HG03066 (cell line): ENCODE measurements around the gene DISC1.
A peak's percentile ranks its signal among the peaks of the same experiment; 100 is the strongest.

Experiments used
- ATAC-seq: cut with Tn5 transposase; IDR thresholded peaks from one replicate; pipeline ENCODE4 v1.9.1; 2021; ENCODE audit warnings: low read depth; ENCODE audit not compliant: unreplicated experiment

DISC1 gene

DNA sequence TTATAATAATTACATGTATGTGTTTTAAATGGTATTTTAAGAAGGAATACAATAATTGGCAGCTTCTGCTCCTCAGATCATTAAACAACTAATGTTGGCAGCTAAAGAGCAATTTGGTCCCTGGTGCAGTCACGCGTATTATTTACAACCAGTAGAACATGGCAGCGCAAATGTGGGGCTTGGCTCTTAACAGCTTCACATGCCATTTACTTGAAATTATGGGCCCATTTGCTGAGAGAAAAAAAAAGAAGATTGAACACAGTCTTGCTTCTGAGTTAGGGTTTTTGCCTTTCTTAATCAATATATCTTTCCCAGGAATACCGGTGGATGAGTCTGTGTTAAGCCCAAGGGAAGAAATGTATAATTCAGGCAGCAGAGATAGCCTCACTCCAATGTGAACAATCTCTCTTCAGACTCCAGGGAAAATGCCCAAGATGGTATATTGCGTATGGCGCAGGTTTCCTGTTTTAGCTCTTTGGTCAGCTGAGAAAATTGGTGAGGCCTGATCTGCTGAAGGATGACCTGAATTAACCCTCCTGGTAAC lies 174.5 kb downstream of the DISC1 start:
- ATAC-seq, result no peak

DNA sequence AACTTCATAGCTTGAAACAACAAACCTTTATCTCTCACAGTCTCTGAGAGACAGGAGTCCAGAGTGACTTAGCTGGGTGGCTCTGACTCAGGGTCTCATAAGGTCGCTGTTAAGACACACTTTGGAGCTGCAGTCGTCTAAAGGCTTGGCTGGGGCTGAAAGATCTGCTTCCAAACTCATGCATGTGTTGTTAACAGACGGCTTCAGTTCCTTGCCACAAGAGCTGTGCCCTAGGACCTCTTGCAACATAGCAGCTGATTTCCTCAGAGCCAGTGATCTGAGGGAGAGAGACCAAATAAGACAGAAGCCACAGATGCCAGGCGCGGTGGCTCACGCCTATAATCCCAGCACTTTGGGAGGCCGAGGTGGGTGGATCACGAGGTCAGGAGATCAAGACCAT lies 176.8 kb downstream of the DISC1 start:
- no peak for ATAC-seq

DNA sequence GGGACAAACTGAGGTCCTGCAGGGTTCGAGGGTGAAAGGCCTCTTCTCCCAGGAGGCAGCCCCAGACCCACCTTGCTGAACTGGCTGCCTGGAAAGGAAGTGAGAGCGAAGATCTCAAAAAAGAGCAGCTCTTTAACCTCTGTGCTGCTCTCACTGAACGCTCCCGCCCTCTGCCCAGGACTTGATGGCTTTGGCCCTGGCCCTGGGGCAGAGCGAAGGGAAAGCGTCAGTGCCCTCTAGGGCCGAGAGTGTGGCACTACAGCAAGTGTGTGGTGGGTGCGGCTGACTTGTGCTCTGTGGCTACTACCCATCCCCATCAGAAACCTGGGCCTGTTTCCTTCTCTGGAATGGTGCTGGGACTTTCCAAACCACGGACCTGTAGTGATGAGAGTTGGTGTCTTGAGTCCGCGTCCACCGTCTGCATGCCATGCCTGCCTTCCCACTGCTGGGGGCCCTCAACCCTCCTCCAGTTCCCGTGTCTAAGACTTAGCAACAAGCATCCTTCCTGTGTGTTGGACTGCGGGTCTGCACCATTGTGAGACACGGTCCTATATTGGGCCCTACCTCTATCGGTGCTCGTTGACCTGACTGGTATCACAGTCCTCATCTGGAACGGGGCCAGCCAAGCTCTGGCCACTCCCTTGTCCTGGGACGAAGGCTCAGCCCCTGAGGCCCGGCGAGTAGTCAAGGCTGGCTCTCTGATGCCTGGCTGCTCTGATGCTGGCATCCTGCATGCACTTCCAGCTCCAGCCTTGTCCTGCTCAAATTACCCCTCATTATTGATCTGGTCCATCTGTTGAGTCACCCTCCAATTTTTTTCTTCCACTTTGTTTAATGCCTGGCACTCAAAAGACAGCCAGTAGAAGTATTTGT lies 180.3 kb downstream of the DISC1 start:
- peak; percentile 87 for ATAC-seq

DNA sequence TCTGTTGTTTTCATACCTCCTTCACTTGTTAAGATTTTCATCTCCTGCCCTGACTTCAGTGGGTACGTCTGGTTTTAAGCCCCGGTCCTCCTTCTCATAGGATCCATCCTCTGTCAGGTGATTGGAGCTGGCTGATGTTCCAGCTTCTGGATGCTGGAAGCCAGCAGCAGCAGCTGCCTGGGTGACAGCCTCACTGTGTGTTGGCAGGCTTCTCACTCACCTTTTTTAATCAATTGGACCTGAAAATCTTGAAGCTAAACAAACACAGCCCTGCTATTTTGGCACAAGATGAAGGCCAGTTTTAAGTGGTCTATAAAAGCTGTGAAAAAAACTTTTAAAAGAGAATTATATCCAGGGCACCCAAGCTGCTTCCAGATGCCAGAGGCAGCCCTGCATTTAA lies 181.0 kb downstream of the DISC1 start:
- ATAC-seq, result no peak

DNA sequence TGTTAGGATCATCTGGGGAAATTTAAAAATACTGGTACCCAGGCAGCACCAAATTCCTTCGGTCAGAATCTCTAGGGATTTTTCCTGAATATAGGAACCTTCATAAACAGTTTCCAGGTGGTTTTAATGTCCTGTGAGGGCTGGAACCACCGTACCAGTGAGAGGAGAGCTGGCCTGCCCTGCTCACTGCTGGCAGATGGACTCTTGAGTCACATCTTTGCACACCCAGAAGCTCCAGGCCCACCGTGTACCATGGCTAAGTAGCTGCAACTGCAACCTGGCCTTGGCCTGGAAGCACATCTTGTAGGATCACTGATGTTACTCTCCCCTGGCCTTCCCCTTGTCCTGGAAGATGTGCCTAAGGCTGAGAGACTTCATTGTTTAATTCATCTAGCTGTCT lies 181.5 kb downstream of the DISC1 start:
- ATAC-seq, result no peak

DNA sequence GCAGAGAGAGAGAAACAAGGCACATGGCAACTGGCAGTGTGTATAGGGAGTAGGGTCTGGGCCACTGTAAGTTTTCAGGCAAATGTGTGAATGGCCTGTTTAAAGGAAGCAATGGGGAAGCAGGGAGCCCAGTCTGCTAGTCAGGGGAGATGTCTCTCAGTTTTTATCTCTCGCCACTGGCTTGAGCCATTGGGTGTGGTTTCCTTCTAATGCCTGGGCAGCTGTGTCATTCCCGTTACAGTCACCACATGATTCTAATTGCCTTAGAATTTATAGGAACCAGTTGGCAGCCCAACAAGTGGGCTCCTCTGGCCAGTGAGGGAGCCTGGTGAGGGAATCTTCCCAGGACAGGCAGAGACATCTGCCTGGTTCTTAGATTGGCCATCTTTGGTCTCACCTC lies 182.4 kb downstream of the DISC1 start:
- ATAC-seq, result no peak

DNA sequence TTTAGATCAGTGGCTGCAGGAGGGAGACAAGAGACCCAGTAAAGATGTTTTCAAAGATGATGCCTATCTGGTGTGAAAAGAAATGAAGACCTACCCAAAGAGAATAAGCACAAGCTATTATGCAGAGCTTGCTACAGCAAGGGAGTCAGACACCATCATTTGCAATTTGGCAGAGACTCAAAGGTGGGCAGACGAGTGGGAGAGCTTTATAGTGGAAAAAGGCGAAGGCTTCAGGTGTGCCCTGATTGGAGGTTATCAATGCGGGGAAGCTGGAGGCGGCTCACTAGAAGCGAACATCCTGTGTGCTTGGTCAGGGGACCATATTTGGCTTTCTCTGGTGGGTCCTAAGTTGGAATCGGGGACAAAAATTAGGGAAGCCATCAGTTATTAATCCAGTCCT lies 183.8 kb downstream of the DISC1 start:
- ATAC-seq, result no peak

DNA sequence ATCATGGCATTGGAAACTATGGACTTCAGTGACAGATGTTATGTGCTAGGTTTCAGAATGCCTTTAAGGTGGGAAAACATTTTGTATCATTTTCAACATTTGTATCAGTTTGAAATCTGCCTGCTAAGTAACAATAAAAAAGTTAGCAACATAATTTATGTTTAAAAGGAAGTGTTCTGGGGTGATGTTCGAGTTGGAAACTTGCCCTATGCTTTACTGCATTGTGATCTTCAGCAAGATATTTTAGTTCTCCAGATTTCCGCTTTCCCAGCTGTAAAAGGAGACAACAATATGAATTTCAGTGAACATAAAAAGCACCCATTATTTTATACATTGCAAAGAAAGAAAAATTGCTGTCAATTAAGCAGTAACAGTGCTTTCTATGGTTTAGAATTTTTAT lies 187.4 kb downstream of the DISC1 start:
- no peak for ATAC-seq

DNA sequence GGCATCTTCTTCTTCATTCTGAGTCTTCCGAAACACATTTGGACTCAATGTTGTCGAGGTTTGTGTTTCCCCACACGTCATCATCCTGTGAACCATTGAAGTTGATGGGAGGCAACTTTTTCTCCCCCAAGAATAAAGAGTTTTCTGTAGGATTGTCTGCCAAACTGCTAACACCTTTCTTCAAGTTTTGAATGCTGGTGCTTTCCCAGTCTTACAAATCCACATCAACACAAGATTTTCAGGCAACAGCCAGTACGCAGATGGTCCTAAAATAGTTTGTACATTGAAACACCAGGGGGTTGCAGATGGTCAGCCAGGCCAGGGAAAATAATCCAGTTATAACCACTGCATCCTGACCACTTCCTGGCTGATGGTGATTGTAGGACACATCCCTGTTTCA lies 187.9 kb downstream of the DISC1 start:
- no peak for ATAC-seq

DNA sequence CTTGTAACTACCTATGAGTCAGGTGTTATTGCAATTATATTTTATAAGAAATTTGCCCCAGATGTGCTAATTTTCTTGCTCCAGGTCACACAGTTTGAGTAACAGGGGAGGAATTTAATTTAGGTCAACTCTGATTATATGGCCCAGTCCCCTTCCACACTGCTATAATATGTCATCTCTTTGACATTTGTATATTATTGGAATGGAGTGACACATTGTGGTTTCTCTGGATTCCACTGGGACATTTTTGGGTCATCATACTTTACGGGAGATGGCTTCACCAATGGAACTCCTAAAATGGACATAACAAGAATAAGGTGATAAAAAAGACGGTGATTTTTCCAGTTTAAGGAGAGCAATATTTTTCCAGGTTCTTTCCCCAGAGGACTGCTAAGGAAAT lies 191.2 kb downstream of the DISC1 start:
- no peak for ATAC-seq

DNA sequence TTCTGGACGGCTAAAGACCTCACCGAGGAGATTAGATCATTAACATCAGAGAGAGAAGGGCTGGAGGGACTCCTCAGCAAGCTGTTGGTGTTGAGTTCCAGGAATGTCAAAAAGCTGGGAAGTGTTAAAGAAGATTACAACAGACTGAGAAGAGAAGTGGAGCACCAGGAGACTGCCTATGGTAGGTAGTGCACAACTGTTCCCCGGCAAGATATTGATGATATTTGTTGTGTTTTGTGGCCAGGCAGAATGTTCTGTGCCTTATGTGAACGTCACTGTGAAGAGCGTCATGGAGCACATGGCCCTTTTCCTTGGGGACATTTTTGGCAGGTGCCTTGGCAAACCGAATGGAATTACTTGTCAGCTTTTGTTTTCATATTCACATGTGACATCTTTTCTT lies 191.7 kb downstream of the DISC1 start:
- no peak for ATAC-seq

DNA sequence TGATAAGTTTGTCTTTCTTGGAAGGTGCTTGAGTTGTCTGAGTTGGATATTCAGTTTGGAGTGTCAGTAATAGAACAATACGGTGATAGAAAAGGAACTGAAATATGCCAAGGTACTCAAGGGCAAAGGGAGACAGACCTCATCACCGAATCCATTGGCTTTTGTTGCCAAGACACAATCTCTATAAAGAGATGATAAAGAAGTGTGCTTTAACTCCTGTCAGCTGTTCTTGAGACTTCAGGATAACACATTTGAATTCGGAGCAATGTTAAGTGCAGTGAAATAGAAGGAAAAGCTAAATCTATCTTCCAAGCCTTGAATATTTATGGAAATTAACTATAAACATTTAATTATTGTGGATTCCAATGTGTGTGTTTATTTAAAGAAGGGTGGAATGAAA lies 194.7 kb downstream of the DISC1 start:
- ATAC-seq, result no peak

DNA sequence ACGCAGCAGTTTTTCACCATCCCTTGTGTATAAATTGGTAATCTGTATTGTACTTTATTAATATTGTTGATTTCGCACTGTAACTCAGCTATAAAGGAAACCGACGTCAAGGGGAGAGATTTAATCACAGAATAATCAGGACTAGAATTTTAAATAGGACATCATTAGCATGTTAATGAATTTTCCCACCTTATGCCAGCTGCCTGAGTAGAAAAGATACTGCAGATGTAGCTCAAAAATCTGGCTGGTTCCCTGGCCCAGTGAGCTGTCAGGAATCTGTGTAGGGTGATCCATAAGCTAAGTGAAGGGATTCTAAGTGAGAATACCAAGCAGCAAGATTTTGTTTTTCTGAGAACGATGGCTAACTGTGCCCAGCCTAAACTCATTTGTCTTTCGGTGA lies 195.5 kb downstream of the DISC1 start:
- ATAC-seq, result no peak

DNA sequence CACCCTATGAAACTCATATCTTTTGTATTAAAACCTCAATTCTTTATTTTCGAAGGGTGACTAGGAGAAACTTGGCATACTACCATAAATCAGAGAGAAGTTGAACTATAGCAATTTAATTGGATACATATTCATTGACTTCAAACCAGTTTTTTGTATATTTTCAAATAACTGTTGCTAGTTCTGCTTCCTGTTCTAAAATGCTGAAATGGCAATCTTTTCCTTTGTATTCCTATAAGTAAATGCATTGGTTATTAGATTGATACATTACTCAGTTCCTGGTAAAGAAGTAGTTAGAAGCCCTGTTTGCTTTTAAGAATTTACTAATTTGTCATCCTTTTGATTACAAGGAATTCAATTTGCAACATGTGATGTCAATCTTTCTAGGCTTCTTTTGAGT lies 200.0 kb downstream of the DISC1 start:
- ATAC-seq, result no peak

DNA sequence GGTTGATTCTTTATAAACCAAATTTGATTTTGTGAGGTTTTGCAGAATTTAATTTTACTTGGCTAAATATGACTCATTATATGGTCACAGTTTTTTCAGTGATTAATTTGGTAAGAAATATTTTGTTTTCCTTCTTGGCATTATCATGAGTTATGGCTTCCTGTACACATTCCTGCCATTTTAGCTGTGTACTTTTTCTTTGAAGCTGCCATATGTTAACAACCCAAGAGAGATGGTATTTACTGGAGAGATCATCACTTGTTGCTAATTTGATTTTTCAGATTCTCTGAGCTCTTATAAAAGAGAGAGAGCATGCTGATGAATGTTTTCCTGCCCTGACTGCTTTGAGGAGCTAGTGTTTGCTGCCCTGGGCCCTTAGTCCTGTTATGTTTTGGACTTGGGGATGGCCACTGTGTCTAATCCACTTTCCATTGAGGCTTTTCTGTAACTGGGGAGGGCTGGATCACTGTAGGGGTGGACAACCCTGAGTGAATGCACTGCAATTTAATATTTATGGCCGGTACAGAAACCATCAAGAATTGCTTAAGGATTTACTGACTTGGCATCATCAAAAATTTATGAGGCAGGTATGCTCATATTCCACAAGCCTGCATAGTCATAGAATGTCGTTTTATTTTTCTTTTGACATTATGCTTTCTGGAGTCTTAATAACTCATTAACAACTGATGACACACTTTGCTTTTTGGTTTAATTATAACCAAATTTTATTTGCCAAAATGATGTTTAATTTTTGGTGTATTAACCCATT lies 200.9 kb downstream of the DISC1 start:
- ATAC-seq, result no peak

DNA sequence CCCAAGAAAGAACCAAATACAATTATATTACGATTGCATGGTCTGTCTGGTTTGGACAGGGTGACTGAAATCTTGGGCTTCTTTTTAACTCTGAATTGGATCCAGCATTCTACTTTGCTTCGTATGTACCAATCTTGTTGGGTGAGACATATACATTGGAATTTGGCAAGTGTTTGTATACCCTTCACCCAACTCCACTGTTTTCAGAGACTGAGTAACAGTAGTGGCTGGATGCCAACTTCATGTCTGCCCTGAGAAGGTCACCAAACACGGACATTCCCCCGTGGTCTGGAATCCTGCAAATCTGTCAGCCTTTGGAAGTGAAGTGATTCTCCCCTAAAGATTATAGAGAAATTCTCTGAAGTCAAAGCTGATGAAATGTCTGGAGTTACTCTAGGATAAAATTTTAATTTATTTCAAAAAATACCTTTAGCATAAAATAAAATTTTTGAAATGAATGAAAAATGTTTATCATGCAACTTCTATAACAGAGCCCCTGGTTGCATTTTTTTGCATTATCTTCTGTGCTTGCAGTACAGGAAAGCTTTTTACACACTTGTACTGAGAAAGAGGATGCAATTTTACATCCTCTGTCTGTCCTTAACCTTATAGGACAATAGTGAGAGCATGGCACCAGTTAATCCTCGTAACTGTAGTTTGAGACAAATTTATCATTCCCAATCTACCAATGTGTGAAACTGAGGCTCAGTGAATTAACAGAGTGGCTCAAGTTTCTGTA lies 201.8 kb downstream of the DISC1 start:
- ATAC-seq, result no peak

DNA sequence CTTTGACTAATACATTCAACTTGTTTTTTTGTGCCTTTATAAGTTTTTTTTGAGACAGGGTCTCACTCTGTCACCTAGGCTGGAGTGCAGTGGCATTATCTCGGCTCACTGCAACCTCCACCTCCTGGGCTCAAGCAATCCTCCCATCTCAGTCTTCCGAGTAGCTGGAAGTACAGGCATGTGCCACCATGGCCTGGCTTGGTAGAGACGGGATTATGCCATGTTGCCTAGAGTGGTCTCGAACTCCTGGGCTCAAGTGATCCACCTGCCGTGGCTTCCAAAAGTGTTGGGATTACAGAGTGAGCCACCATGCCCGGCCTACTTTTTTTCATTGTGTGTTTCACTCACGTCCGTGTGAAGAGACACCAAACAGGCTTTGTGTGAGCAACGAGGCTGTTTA lies 202.7 kb downstream of the DISC1 start:
- ATAC-seq, result no peak

DNA sequence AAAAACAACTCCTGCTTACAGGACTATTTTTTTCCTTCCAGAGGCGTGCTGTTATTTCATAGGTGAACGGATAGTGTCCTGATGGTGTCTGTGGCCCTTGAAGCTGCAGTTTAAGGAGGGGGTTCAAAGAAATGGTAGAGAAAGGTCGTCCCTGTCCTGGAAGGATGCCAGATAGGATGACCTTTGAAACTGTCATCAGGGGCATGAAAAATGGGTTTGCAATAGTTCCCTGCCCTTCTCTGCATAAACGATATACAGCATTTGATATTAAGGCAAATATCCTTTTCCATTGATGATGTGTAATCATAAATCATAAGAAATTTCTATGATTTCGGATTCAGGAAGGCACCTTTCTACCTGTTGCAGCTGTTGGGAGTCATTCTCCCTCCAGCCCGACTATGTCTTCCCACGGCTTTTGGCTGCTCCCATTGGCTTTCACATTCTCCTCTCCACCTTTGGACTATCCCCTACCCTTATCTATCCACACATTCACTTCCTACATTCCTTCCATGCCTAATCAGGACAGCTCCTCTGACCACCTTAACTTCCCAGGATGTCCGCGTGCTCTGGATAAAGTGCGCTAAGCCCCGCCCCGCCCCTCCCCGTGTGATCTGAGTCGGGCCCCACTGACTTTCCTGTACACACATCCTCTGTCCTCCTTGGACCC lies 209.8 kb downstream of the DISC1 start:
- ATAC-seq, result no peak

DNA sequence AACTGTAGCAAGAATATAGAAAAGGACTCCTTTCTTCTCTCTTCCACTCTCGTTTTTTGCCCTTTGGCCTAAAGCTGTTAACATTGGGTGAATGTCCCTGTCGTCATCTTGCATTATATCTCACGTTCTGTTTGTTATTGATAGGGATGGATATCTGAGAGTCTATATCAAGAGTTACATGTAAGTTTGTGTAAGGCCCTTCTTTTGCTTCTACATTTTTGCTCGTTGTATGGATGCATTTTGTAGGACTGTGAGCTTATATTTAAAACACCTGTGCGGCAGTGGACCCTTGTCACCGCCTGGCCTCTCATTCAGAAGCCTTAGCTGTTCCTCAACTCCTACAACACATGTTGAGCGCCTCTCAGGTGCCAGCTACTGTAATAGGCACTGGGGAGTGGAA lies 211.9 kb downstream of the DISC1 start:
- ATAC-seq, result no peak

DNA sequence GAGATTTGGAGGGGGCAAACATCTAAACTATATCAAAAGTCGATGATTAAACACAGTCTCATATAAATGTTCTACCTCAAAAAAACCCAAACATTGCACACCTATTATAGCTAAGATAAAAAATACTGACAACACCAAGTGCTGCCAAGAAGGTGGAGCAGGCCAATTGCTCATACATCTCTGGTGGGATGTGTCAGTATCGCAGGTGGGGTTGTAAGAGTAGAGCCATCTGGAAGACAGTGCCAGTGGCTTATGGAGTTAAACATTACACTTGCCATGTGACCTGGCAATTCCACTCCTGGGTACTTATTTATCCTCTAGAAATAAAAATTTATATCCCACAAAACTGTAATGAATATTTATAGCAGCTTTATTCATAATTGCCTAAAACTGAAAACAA lies 213.4 kb downstream of the DISC1 start:
- ATAC-seq, result no peak
